Neural cell (in vitro differentiated cells): Measurements from ENCODE around the gene WDR26. TPM values are rescaled to one million over a fixed set of nuclear protein-coding genes. Genes with fewer than 3 reads are reported as not detected.

Source experiments
- H2AFZ ChIP-seq: fragments of 200-600, 300-800 bp; sonication (generic), shearing (Covaris generic); 2 replicates; pipeline ENCODE4 v1.6.0; 2014; ENCODE audit warnings: low read depth, mild to moderate bottlenecking, antibody characterized with exemption, low read length, moderate library complexity
- H3F3A ChIP-seq: fragments of 200-600 bp; shearing (Covaris generic); 2 replicates; pipeline ENCODE4 v1.6.1; 2016; ENCODE audit warnings: mild to moderate bottlenecking, moderate library complexity, mixed read lengths, antibody characterized with exemption, low read length; ENCODE audit not compliant: insufficient read depth, poor library complexity, severe bottlenecking
- H3K27ac ChIP-seq: fragments of 200-600, 300-800 bp; sonication (generic), shearing (Covaris generic); 2 replicates; pipeline ENCODE4 v1.5.1; 2014; ENCODE audit warnings: mild to moderate bottlenecking, low read length, moderate library complexity
- H3K27me3 ChIP-seq: fragments of 300-800, 200-600 bp; sonication (generic), shearing (Covaris generic); 2 replicates; pipeline ENCODE4 v1.6.0; 2014; ENCODE audit warnings: mild to moderate bottlenecking, low read depth, low read length, moderate library complexity; ENCODE audit not compliant: insufficient read depth
- H3K36me3 ChIP-seq: fragments of 300-800, 200-600 bp; sonication (generic), shearing (Covaris generic); 2 replicates; pipeline ENCODE4 v1.5.1; 2014; ENCODE audit warnings: mild to moderate bottlenecking, antibody characterized with exemption, low read length, moderate library complexity; ENCODE audit not compliant: insufficient read depth
- H3K4me2 ChIP-seq: fragments of 300-800, 200-600 bp; sonication (generic), shearing (Covaris generic); 2 replicates; pipeline ENCODE4 v1.6.0; 2014; ENCODE audit warnings: mild to moderate bottlenecking, low read length
- H3K4me3 ChIP-seq: fragments of 300-800, 200-600 bp; sonication (generic), shearing (Covaris generic); 2 replicates; pipeline ENCODE4 v1.5.1; 2014; ENCODE audit warnings: mild to moderate bottlenecking, low read length, moderate library complexity
- H3K79me2 ChIP-seq: fragments of 200-600 bp; shearing (Covaris generic); replicated peaks from 2 replicates; pipeline ENCODE4 v1.6.0; 2014; ENCODE audit warnings: mild to moderate bottlenecking, low read length, moderate library complexity; ENCODE audit not compliant: insufficient read depth
- H3K9ac ChIP-seq: fragments of 300-800, 200-600 bp; sonication (generic), shearing (Covaris generic); 2 replicates; pipeline ENCODE4 v1.6.1; 2016; ENCODE audit warnings: mild to moderate bottlenecking, low read length, mixed read lengths
- H3K9me2 ChIP-seq: fragments of 200-600 bp; shearing (Covaris generic); 2 replicates; pipeline ENCODE4 v1.6.1; 2016; ENCODE audit warnings: mild to moderate bottlenecking, low read length, mixed read lengths; ENCODE audit not compliant: insufficient read depth
- H3K9me3 ChIP-seq: fragments of 200-600, 300-800 bp; sonication (generic), shearing (Covaris generic); 2 replicates; pipeline ENCODE4 v1.6.1; 2016; ENCODE audit warnings: mild to moderate bottlenecking, mixed run types, low read length, moderate library complexity, mixed read lengths
- H4K20me1 ChIP-seq: fragments of 200-600 bp; shearing (Covaris generic); 2 replicates; pipeline ENCODE4 v1.6.1; 2016; ENCODE audit warnings: mild to moderate bottlenecking, mixed run types; ENCODE audit not compliant: insufficient read depth
- CTCF ChIP-seq: fragments of 450-650 bp; IDR thresholded peaks from 2 replicates; pipeline ENCODE4 v1.5.1; 2014; ENCODE audit warnings: antibody characterized with exemption, mild to moderate bottlenecking, moderate library complexity; ENCODE audit not compliant: poor library complexity, severe bottlenecking
- EP300 ChIP-seq: fragments of 450-650 bp; conservative IDR thresholded peaks from 2 replicates; pipeline ENCODE4 v1.6.1; 2014; ENCODE audit warnings: antibody characterized with exemption, mild to moderate bottlenecking, moderate library complexity; ENCODE audit not compliant: poor library complexity, severe bottlenecking
- EZH2 ChIP-seq: fragments of 200-600, 300-800 bp; shearing (Covaris generic), sonication (generic); IDR thresholded peaks from 2 replicates; pipeline ENCODE4 v1.6.1; 2014; ENCODE audit warnings: antibody characterized with exemption, low read length, borderline replicate concordance, mild to moderate bottlenecking; ENCODE audit not compliant: insufficient read depth, poor library complexity, severe bottlenecking
- MXI1 ChIP-seq: fragments of 450-650 bp; conservative IDR thresholded peaks from 2 replicates; pipeline ENCODE4 v1.6.1; 2014; ENCODE audit warnings: antibody characterized with exemption, mild to moderate bottlenecking; ENCODE audit not compliant: poor library complexity, severe bottlenecking
- POLR2AphosphoS5 ChIP-seq: IDR thresholded peaks from 2 replicates; pipeline ENCODE4 v1.6.1; 2012
- RAD21 ChIP-seq: fragments of 450-650 bp; conservative IDR thresholded peaks from 2 replicates; pipeline ENCODE4 v1.6.1; 2014; ENCODE audit warnings: antibody characterized with exemption, mild to moderate bottlenecking, moderate library complexity
- REST ChIP-seq: IDR thresholded peaks from 2 replicates; pipeline ENCODE4 v1.6.1; 2012; ENCODE audit warnings: borderline replicate concordance
- SMC3 ChIP-seq: fragments of 450-650 bp; conservative IDR thresholded peaks from 2 replicates; pipeline ENCODE4 v1.6.1; 2014; ENCODE audit warnings: antibody characterized with exemption, mild to moderate bottlenecking, moderate library complexity; ENCODE audit not compliant: poor library complexity
- TAF1 ChIP-seq: IDR thresholded peaks from 2 replicates; pipeline ENCODE4 v1.6.1; 2012; ENCODE audit warnings: low read depth
- polyA plus RNA-seq: library from polyadenylated mRNA; depleted of rRNA; stranded (reverse); fragments of >200 nt; gene quantifications from 2 replicates; pipeline ENCODE4 v1.2.3, GENCODE V29; 2014

WDR26 gene
- polyA plus RNA-seq, 1 donor from 2014 or later, result 89.6 TPM

- Histone ChIP-seq H3K9me3 (no peaks in the 10 kb centered on the region), H3K36me3 (no peaks in the 10 kb centered on the region), H4K20me1 (no peaks in the 10 kb centered on the region), H3K4me2 (no peak overlapping the region), H3F3A (no peaks in the 10 kb centered on the region), H3K79me2 (no peaks in the 10 kb centered on the region), H3K4me3 (no peak overlapping the region), H2AFZ (no peak overlapping the region), H3K9ac (no peak overlapping the region), H3K27me3 (no peaks in the 10 kb centered on the region), H3K9me2 (no peaks in the 10 kb centered on the region), H3K27ac (no peak overlapping the region)
- TF ChIP-seq REST (no peak), RAD21 (no peak), EP300 (no peak), SMC3 (no peak), POLR2AphosphoS5 (no peak), MXI1 (no peak), EZH2 (no peak), CTCF (no peak), TAF1 (no peak)
These were observed 16.2 kb upstream of the WDR26 start for GRCh38 chr1:224450561-224451350.

DNA sequence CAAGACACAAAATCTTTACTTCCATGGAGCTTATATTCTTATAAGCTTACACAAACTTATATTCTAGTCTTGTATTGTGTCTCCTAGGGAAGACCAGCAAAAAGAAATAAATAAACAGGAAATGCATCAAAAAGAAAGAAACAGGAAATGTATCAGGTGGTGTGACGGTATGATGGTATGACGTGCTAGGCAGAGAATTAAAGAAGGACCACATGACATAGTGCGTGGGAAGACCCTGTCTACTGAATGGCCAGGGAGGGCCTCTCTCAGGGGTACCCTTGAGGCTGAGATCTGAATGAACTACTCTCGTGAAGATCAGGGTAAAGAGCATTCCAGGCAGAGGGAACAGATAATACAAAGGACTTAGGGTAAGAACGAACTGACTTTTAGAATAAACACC is 15.6 kb upstream of the WDR26 start:
- H3K9me2 ChIP-seq, result no peaks in the 10 kb centered on the region
- H3K27me3 ChIP-seq, result no peaks in the 10 kb centered on the region
- no peak overlapping the region for H3K4me3 ChIP-seq
- H3K36me3 ChIP-seq, result no peaks in the 10 kb centered on the region
- H3F3A ChIP-seq, result no peaks in the 10 kb centered on the region
- H3K9me3 ChIP-seq, result no peaks in the 10 kb centered on the region
- H4K20me1 ChIP-seq, result no peaks in the 10 kb centered on the region
- no peaks in the 10 kb centered on the region for H3K79me2 ChIP-seq
- no peak for TF ChIP-seq SMC3
- no peak for TF ChIP-seq REST
- TF ChIP-seq RAD21, result no peak
- TF ChIP-seq EP300, result no peak
- TF ChIP-seq EZH2, result no peak
- no peak for TF ChIP-seq MXI1
- no peak for TF ChIP-seq CTCF
- H3K4me2 ChIP-seq, result no peak overlapping the region
- H2AFZ ChIP-seq, result no peak overlapping the region
- no peak overlapping the region for H3K27ac ChIP-seq
- H3K9ac ChIP-seq, result no peak overlapping the region
